Gastroesophageal sphincter (tissue), 3 donors: ENCODE data around the gene TPGS2.

ENCODE experiments used
- CTCF ChIP-seq, 4 experiments: fragments of 200-600 bp in 2 of 4; fragments of 450-650 bp in 2 of 4; sonication (generic) in 1 of 4; IDR thresholded peaks; one replicate each; pipeline ENCODE4 v1.5.1; 2017 to 2019; ENCODE audit warnings: antibody characterized with exemption in 4 of 4, mild to moderate bottlenecking in 2 of 4, moderate library complexity in 2 of 4
- EP300 ChIP-seq: sonication (generic); formaldehyde crosslinking; IDR thresholded peaks from one replicate; pipeline ENCODE4 v1.6.1; 2017; ENCODE audit warnings: antibody characterized with exemption, mild to moderate bottlenecking
- POLR2A ChIP-seq, 2 donors: fragments of 450-650 bp; IDR thresholded peaks; one replicate each; pipeline ENCODE4 v1.6.1; 2017; ENCODE audit warnings: antibody characterized with exemption in 2 of 2, mild to moderate bottlenecking in 2 of 2, moderate library complexity in 1 of 2
- POLR2AphosphoS5 ChIP-seq: sonication (generic); formaldehyde crosslinking; IDR thresholded peaks from one replicate; pipeline ENCODE4 v1.6.1; 2017; ENCODE audit warnings: antibody characterized with exemption

DNA sequence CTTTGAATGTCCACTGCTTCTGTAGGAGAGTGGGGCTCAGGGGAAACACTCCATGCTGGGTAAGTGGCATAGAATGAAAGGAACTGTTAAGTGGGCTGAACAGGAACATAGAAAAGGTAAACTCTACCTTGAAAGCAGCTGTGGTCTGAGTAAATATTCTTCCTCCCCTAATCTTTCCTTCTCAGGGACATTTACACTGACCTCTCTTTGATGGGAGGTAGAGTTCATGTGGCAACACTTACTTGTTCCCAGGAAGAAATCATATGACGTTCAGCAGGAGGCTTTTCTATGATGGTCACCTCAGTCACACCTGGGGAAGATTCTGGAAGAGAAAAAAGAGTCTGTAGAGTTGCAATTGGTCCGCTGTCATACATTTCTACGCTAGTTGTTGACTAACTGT is 10.2 kb downstream of the TPGS2 start:
- TF ChIP-seq CTCF (IDR thresholded peaks at IDR 0.05) (no peak), POLR2A (IDR thresholded peaks at IDR 0.05) (no peak), POLR2AphosphoS5 (no peak), EP300 (no peak)
